ENCODE measurements around the gene PBX3.

The PBX3 gene

DNA sequence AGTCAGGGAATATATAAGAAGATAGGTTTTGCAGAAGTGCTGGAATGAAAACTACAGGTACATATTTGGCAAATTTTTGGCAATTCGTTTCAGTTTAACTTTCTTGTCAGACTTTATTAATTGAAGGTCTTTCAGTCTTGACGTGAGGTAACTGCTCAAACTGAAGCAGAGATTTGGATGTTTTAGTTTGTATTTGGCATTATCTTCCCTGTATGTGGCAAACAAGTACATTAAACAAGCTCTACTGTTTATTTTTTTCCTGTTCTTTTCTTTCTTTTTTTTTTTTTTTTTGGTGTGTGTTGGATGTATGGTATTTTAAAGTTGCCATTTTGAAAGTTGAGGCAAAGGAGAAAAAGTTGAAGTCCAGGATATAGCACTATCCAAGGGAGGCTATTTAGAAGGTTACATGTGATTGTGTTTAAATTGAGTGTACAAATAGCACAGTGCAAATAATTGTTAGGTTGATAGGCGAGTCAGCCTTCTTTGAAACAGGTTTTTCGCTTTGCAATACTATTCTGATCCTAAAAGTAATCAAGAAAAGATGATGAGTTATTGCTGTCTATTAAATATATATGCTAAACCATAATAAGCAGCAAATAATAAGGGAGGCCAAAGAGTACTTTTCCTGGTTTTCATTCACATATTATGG lies 2.2 kb downstream of the PBX3 start:
- H3K36me3 ChIP-seq (ENCODE audit: insufficient read depth, insufficient read length, low read length) = peaks cover 24% of the 10 kb centered on the region
- H3K4me3 ChIP-seq (ENCODE audit: insufficient read length, low read depth) = peak overlapping the region; percentile 93
- H3K9me3 ChIP-seq (ENCODE audit: insufficient read depth, low read length) = no peaks in the 10 kb centered on the region
- no peaks in the 10 kb centered on the region for H3K4me1 ChIP-seq (ENCODE audit: insufficient read depth, insufficient read length)
- no peak for DNase-seq (ENCODE audit: low read depth, low spot score)
- H3K27me3 ChIP-seq (ENCODE audit: insufficient read depth, insufficient read length) = peaks cover 4% of the 10 kb centered on the region
- no peak for TF ChIP-seq YY1 (IDR thresholded peaks at IDR 0.05; ENCODE audit: insufficient read depth, insufficient read length)
- no peak for TF ChIP-seq SUZ12 (IDR thresholded peaks at IDR 0.05; ENCODE audit: extremely low read depth, insufficient read depth, insufficient read length)
- no peak for TF ChIP-seq ZNF274 (IDR thresholded peaks at IDR 0.05; ENCODE audit: low read depth, low read length)
- H3K9ac ChIP-seq (ENCODE audit: insufficient read length, low read depth) = peak overlapping the region; percentile 91

DNA sequence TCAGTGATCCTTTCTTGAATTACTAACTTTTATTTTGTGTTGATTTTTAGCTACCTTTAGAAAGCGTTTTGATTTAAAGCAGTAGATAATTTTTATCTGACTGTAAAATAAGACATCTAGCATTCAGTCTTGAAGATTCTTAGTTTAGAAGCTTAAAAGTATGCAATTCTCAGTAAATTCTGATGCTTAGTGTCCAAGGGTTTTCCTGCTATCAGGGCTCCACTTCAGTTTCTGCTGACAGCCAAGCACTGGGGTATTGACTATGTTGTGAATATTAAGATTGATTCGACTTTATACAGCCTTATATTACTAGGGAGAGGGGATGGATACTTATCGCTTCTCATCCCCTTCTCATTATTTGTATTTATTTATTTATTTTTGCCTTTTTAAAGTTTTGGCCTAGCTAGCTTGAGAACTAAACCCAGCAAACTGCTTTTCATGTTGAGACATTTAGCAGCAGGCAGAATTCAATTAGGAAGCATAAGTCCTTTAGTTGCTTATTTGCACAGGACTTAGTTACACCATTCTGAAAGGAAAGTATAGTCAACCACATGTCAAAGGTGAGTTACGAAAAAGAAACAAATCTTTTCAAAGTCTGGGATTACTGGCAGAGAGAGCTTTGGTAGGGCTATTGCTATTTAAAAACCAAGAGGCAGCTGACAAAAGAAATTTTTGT lies 2.9 kb downstream of the PBX3 start:
- DNase-seq (ENCODE audit: low read depth, low spot score) = no peak
- no peaks in the 10 kb centered on the region for H3K4me1 ChIP-seq (ENCODE audit: insufficient read depth, insufficient read length)
- TF ChIP-seq ZNF274 (IDR thresholded peaks at IDR 0.05; ENCODE audit: low read depth, low read length) (no peak), SUZ12 (IDR thresholded peaks at IDR 0.05; ENCODE audit: extremely low read depth, insufficient read depth, insufficient read length) (no peak), YY1 (IDR thresholded peaks at IDR 0.05; ENCODE audit: insufficient read depth, insufficient read length) (no peak)

DNA sequence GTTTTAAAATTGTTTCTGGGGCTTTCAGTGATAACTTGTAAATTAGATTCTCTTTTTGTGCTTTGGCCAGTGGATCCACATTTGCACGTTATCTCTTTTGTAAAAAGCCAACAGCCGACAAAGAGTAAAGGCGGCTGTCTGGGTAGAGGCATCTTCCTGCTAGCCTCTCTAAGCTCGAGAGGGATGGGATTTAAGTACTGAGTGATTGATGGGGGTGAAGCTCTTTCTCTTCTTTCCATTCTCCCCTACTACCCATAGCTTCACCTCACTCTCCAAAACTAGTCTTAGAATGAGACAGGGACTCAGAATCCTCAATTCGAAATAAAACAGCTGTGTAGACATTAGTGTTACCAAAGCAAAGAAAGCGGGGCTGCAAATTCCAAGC lies 3.4 kb downstream of the PBX3 start:
- Histone ChIP-seq H3K9ac (ENCODE audit: insufficient read length, low read depth) (no peak overlapping the region), H3K27me3 (ENCODE audit: insufficient read depth, insufficient read length) (no peaks in the 10 kb centered on the region), H3K4me1 (ENCODE audit: insufficient read depth, insufficient read length) (no peaks in the 10 kb centered on the region), H3K9me3 (ENCODE audit: insufficient read depth, low read length) (no peaks in the 10 kb centered on the region), H3K36me3 (ENCODE audit: insufficient read depth, insufficient read length, low read length) (peaks cover 24% of the 10 kb centered on the region), H3K4me3 (ENCODE audit: insufficient read length, low read depth) (no peak overlapping the region)
- no peak for TF ChIP-seq YY1 (IDR thresholded peaks at IDR 0.05; ENCODE audit: insufficient read depth, insufficient read length)
- TF ChIP-seq SUZ12 (IDR thresholded peaks at IDR 0.05; ENCODE audit: extremely low read depth, insufficient read depth, insufficient read length) = no peak
- no peak for TF ChIP-seq ZNF274 (IDR thresholded peaks at IDR 0.05; ENCODE audit: low read depth, low read length)
- no peak for DNase-seq (ENCODE audit: low read depth, low spot score)

More for the DNA sequence above, 2.9 kb downstream of the PBX3 start:
- Histone ChIP-seq H3K9ac (ENCODE audit: insufficient read length, low read depth) (no peak overlapping the region), H3K36me3 (ENCODE audit: insufficient read depth, insufficient read length, low read length) (peaks cover 24% of the 10 kb centered on the region), H3K4me3 (ENCODE audit: insufficient read length, low read depth) (no peak overlapping the region), H3K27me3 (ENCODE audit: insufficient read depth, insufficient read length) (peaks cover 2% of the 10 kb centered on the region), H3K9me3 (ENCODE audit: insufficient read depth, low read length) (no peaks in the 10 kb centered on the region)

DNA sequence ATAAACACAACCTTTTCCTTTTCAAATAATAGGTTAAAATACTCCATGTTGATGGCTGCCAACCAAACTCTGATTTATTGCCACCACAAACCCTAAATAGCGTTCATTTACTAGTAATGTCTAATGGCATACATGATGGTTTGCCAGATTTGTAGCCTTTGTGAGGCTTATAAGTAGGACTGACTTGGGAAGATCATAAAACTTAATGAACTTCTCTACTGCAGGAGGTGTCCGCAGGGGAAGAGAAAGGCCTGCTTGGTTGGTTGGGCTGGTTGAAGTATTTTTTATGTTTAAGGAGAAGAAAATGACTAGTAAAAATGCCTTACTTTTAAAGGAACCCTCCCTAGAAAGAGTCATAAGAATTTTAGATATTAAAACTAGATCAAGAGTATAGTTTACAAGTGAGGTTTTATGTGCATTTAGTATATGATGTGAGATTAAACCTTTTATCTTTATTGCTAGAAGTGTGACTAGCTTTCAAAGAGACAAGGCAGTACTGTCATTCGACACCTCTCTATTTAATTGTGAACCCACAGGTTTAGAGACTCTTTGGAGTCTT lies 5.0 kb downstream of the PBX3 start:
- H3K9ac ChIP-seq (ENCODE audit: insufficient read length, low read depth) = no peak overlapping the region
- no peaks in the 10 kb centered on the region for H3K9me3 ChIP-seq (ENCODE audit: insufficient read depth, low read length)
- no peak for DNase-seq (ENCODE audit: low read depth, low spot score)
- H3K4me3 ChIP-seq (ENCODE audit: insufficient read length, low read depth) = no peak overlapping the region
- H3K27me3 ChIP-seq (ENCODE audit: insufficient read depth, insufficient read length) = no peaks in the 10 kb centered on the region
- TF ChIP-seq YY1 (IDR thresholded peaks at IDR 0.05; ENCODE audit: insufficient read depth, insufficient read length) (no peak), SUZ12 (IDR thresholded peaks at IDR 0.05; ENCODE audit: extremely low read depth, insufficient read depth, insufficient read length) (no peak), ZNF274 (IDR thresholded peaks at IDR 0.05; ENCODE audit: low read depth, low read length) (no peak)
- no peaks in the 10 kb centered on the region for H3K4me1 ChIP-seq (ENCODE audit: insufficient read depth, insufficient read length)
- peaks cover 24% of the 10 kb centered on the region for H3K36me3 ChIP-seq (ENCODE audit: insufficient read depth, insufficient read length, low read length)

DNA sequence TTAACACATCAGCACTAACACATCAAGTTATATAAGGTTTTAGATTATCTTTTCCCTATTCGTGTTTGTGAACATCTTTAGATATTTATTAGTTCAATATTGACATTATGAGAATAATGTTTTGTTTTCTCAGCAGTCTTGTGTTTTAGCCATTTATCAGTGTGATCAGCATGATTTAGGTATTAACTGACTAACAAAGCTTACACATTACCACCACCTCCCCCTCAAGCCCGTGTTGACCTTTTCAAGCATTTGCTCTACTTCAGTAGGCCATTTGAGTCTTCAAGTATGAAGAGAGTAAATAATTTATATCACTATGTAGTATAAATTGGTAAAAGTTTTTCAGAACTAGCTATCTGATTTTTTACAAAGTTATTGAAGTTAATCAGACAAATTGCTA lies 6.9 kb downstream of the PBX3 start:
- no peak for DNase-seq (ENCODE audit: low read depth, low spot score)

DNA sequence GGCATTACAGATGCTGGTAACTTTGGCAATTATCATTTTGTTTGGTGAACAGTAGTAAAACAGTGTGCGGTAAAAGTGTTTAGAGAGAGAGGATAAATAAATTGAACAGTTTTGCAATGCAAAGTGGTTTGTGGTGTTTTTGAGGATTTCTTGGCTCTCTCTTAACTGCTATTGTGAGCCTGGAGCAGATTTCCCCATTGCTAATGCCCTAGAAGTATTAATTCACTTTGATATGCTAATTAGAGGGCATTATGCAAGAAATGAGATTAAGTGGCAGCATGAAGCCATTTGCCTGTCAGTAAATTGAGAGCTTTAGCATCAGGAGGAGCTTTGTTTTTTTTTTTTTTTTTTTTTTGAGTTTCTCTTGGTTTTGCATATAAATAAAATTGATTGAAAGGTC lies 8.2 kb downstream of the PBX3 start:
- no peaks in the 10 kb centered on the region for H3K4me1 ChIP-seq (ENCODE audit: insufficient read depth, insufficient read length)
- H3K9me3 ChIP-seq (ENCODE audit: insufficient read depth, low read length) = no peaks in the 10 kb centered on the region
- TF ChIP-seq ZNF274 (IDR thresholded peaks at IDR 0.05; ENCODE audit: low read depth, low read length) = no peak
- no peak for TF ChIP-seq SUZ12 (IDR thresholded peaks at IDR 0.05; ENCODE audit: extremely low read depth, insufficient read depth, insufficient read length)
- TF ChIP-seq YY1 (IDR thresholded peaks at IDR 0.05; ENCODE audit: insufficient read depth, insufficient read length) = no peak
- H3K9ac ChIP-seq (ENCODE audit: insufficient read length, low read depth) = no peak overlapping the region
- H3K27me3 ChIP-seq (ENCODE audit: insufficient read depth, insufficient read length) = no peaks in the 10 kb centered on the region
- no peak for DNase-seq (ENCODE audit: low read depth, low spot score)
- H3K4me3 ChIP-seq (ENCODE audit: insufficient read length, low read depth) = no peak overlapping the region
- peaks cover 16% of the 10 kb centered on the region for H3K36me3 ChIP-seq (ENCODE audit: insufficient read depth, insufficient read length, low read length)

More for the DNA sequence above, 6.9 kb downstream of the PBX3 start:
- no peaks in the 10 kb centered on the region for H3K4me1 ChIP-seq (ENCODE audit: insufficient read depth, insufficient read length)
- no peak for TF ChIP-seq SUZ12 (IDR thresholded peaks at IDR 0.05; ENCODE audit: extremely low read depth, insufficient read depth, insufficient read length)
- TF ChIP-seq ZNF274 (IDR thresholded peaks at IDR 0.05; ENCODE audit: low read depth, low read length) = no peak
- TF ChIP-seq YY1 (IDR thresholded peaks at IDR 0.05; ENCODE audit: insufficient read depth, insufficient read length) = no peak
- H3K4me3 ChIP-seq (ENCODE audit: insufficient read length, low read depth) = no peak overlapping the region
- no peaks in the 10 kb centered on the region for H3K9me3 ChIP-seq (ENCODE audit: insufficient read depth, low read length)
- no peak overlapping the region for H3K9ac ChIP-seq (ENCODE audit: insufficient read length, low read depth)
- no peaks in the 10 kb centered on the region for H3K27me3 ChIP-seq (ENCODE audit: insufficient read depth, insufficient read length)
- peaks cover 19% of the 10 kb centered on the region for H3K36me3 ChIP-seq (ENCODE audit: insufficient read depth, insufficient read length, low read length)

DNA sequence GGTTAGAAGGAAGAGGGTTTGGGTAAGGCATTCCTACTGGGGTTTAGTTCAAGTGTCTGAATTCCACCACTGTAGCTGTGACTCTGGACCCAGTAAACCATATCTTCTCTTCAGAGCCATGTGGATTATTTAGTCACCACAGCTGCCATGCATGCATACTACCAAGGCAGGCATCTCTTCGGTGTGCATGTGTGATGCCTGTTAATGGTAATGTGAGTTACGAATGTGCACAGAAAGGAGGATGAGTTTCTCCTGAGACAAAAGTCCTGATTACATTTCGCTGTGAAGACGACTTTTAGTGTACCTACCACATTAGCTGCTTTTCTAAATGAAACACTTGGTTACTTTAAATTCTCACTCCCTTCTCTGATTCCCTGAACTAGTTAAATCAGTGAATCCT lies 9.3 kb downstream of the PBX3 start:
- H3K9me3 ChIP-seq (ENCODE audit: insufficient read depth, low read length) = no peaks in the 10 kb centered on the region
- no peak overlapping the region for H3K4me3 ChIP-seq (ENCODE audit: insufficient read length, low read depth)
- no peak for DNase-seq (ENCODE audit: low read depth, low spot score)
- no peak overlapping the region for H3K9ac ChIP-seq (ENCODE audit: insufficient read length, low read depth)
- no peaks in the 10 kb centered on the region for H3K27me3 ChIP-seq (ENCODE audit: insufficient read depth, insufficient read length)
- TF ChIP-seq YY1 (IDR thresholded peaks at IDR 0.05; ENCODE audit: insufficient read depth, insufficient read length) (no peak), ZNF274 (IDR thresholded peaks at IDR 0.05; ENCODE audit: low read depth, low read length) (no peak), SUZ12 (IDR thresholded peaks at IDR 0.05; ENCODE audit: extremely low read depth, insufficient read depth, insufficient read length) (no peak)
- H3K36me3 ChIP-seq (ENCODE audit: insufficient read depth, insufficient read length, low read length) = peaks cover 9% of the 10 kb centered on the region
- no peaks in the 10 kb centered on the region for H3K4me1 ChIP-seq (ENCODE audit: insufficient read depth, insufficient read length)

Data from NT2/D1 (cell line).